CD4-positive, alpha-beta T cell (primary cell): ENCODE data around the gene RPS15. TPM values are rescaled to one million over a fixed set of nuclear protein-coding genes. Genes with fewer than 3 reads are reported as not detected.
"Not testable (repeated sequence)": the region's sequence is repeated elsewhere in the genome, so short reads cannot be mapped to it uniquely, and the experiment has no call there.

Experiments
- ATAC-seq: fragments of 200-7000 bp; cut with Tn5 transposase; one replicate; pipeline ENCODE4 v1.10.0; 2022; ENCODE audit warnings: mild to moderate bottlenecking; ENCODE audit not compliant: poor library complexity
- CTCF ChIA-PET: fragments of 350-600 bp; sonication (Branson Sonifier 250); formaldehyde crosslinking; loops from one replicate; lab custom pipeline; 2021; ENCODE audit warnings: antibody characterized with exemption, inconsistent platforms; lab: Charles Lee
- POLR2A ChIA-PET: fragments of 350-600 bp; sonication (Branson Sonifier 250); formaldehyde crosslinking; loops from one replicate; lab custom pipeline; 2021; ENCODE audit warnings: antibody characterized with exemption, inconsistent platforms; lab: Charles Lee
- DNase-seq, 14 experiments: peaks; one replicate each; pipeline ENCODE4 v3.0.0-alpha.2; 2013 to 2020; ENCODE audit warnings: mixed read lengths in 2 of 14
- H3K27ac ChIP-seq, 2 donors: one replicate each; pipeline versions ENCODE4 v1.5.1 to v1.7.0; 2013; ENCODE audit warnings: low read length in 2 of 2, low read depth in 1 of 2, mild to moderate bottlenecking in 1 of 2
- H3K27me3 ChIP-seq, 2 experiments: 1 replicate in 1 of 2; 2 replicates in 1 of 2; pipeline versions ENCODE4 v1.6.1 to v1.7.0; 2013; ENCODE audit warnings: low read length in 2 of 2, control low read depth in 1 of 2, mild to moderate bottlenecking in 1 of 2, moderate library complexity in 1 of 2; ENCODE audit not compliant: insufficient read depth in 2 of 2, control insufficient read depth in 1 of 2
- H3K36me3 ChIP-seq: one replicate; pipeline ENCODE4 v1.6.1; 2013; ENCODE audit warnings: low read length, control low read depth; ENCODE audit not compliant: insufficient read depth
- H3K4me1 ChIP-seq: one replicate; pipeline ENCODE4 v1.6.1; 2013; ENCODE audit warnings: low read length, control low read depth; ENCODE audit not compliant: insufficient read depth
- H3K4me3 ChIP-seq: one replicate; pipeline ENCODE4 v1.5.1; 2013; ENCODE audit warnings: mild to moderate bottlenecking, low read length, moderate library complexity
- H3K9me3 ChIP-seq, 2 experiments: 1 replicate in 1 of 2; 2 replicates in 1 of 2; pipeline versions ENCODE4 v1.6.1 to v1.7.0; 2013; ENCODE audit warnings: low read length in 2 of 2, mild to moderate bottlenecking in 2 of 2, control low read depth in 1 of 2, moderate library complexity in 1 of 2; ENCODE audit not compliant: control insufficient read depth in 1 of 2, insufficient read depth in 1 of 2
- H3K27ac Mint-ChIP-seq: one replicate; pipeline ENCODE4 v1.8.0; 2020; ENCODE audit warnings: mixed read lengths
- H3K27me3 Mint-ChIP-seq: one replicate; pipeline ENCODE4 v1.8.0; 2021; ENCODE audit warnings: mixed read lengths
- H3K36me3 Mint-ChIP-seq: one replicate; pipeline ENCODE4 v1.8.0; 2021; ENCODE audit warnings: low read depth, mixed read lengths
- H3K4me1 Mint-ChIP-seq: one replicate; pipeline ENCODE4 v1.8.0; 2021; ENCODE audit warnings: low read depth, mixed read lengths
- H3K4me3 Mint-ChIP-seq: one replicate; pipeline ENCODE4 v1.8.0; 2020; ENCODE audit warnings: mild to moderate bottlenecking, mixed read lengths
- H3K9me3 Mint-ChIP-seq: one replicate; pipeline ENCODE4 v1.8.0; 2020; ENCODE audit warnings: mixed read lengths
- CTCF ChIP-seq: fragments of 200-600 bp; IDR thresholded peaks from one replicate; pipeline ENCODE4 v1.8.0; 2022; ENCODE audit warnings: antibody characterized with exemption, mild to moderate bottlenecking
- intact Hi-C, 2 experiments: fragments of 100-400 bp; cut with DNase I in 1 of 2; cut with micrococcal nuclease in 1 of 2; formaldehyde crosslinking; loops; one replicate each; pipeline versions ENCODE4 v1.15.1 to v1.9.0; 2023 to 2025; cut with DNase I, micrococcal nuclease
- total RNA-seq, 174 experiments: library from RNA in 2 of 174; stranded (reverse) in 2 of 174; gene quantifications; one replicate each; pipeline ENCODE4 v1.2.3 and lab custom pipeline; 2021 to 2026

Gene RPS15
- total RNA-seq, 2 experiments from 2014 or later, result 2,193 to 2,200 TPM

DNA sequence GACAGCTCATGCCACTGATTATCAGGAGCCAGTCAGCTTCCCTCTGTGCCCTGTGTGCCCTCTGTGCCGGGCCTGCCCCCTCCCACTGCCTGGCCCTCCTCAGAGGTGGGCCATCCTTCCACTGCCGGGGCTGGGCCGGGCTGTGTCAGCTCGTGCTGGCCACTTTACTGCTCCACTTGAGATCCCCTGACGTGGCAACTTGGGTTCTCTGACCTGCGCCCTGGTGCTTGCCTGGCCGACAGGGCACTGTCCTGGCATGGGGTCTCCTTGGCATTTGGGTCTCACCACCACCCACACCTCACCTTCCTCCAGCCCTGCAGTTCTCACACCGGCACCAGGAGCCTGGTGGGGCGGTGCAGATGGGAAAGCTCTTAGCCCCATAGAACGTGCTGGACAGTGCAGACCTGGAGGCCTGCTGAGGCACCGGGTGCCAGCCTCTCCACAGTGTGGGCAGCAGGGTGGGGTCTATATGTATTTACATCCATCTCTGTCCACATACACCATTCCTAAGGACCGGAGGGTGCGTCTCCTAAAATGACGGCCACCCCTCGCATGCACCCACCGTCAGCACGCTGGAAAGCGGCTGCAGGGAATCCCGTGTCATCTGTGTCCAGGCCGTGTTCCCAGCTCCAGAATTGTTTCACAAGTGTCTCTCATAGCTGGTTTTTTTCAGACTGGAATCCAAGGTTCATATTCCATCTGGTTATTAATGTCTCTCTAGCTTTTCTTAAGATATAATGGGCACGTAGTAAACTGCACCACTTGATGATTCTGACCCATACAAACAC, 19.1 kb upstream of the RPS15 start:
- Histone ChIP-seq H3K27ac (no peak overlapping the region), H3K36me3 (peaks cover 75% of the 10 kb centered on the region), H3K4me1 (peaks cover 38% of the 10 kb centered on the region), H3K9me3 (no peaks in the 10 kb centered on the region), H3K27me3 (no peaks in the 10 kb centered on the region), H3K4me3 (no peak overlapping the region)
- ChIA-PET POLR2A (interaction anchor here (1.0 kb wide), 1 partner anchor 10 kb away, joined by 3 read pairs; no protein-coding TSS in a partner anchor), CTCF (no interaction called here)
- no peak for ATAC-seq
- no peak overlapping the region for H3K27ac Mint-ChIP-seq
- H3K27me3 Mint-ChIP-seq, result no peaks in the 10 kb centered on the region
- peaks cover 26% of the 10 kb centered on the region for H3K4me1 Mint-ChIP-seq
- DNase-seq, result no peak
- H3K4me3 Mint-ChIP-seq, result no peak overlapping the region
- intact Hi-C loops, result no loop called here
- no peak for TF ChIP-seq CTCF
- no peaks in the 10 kb centered on the region for H3K9me3 Mint-ChIP-seq
- H3K36me3 Mint-ChIP-seq, result peaks cover 72% of the 10 kb centered on the region

GRCh38 chr19:1420085-1420484, 18.1 kb upstream of the RPS15 start:
- DNase-seq, H3K27ac Mint-ChIP-seq, H3K4me3 Mint-ChIP-seq, H3K27me3 ChIP-seq, H3K4me3 ChIP-seq, H3K9me3 Mint-ChIP-seq, H3K27me3 Mint-ChIP-seq, ATAC-seq, H3K27ac ChIP-seq, intact Hi-C loops, POLR2A ChIA-PET, CTCF ChIA-PET, H3K9me3 ChIP-seq: not testable (repeated sequence)
- H3K4me1 ChIP-seq, result peaks cover 29% of the 10 kb centered on the region
- H3K36me3 ChIP-seq, result peaks cover 84% of the 10 kb centered on the region
- peaks cover 22% of the 10 kb centered on the region for H3K4me1 Mint-ChIP-seq
- H3K36me3 Mint-ChIP-seq, result peaks cover 76% of the 10 kb centered on the region

DNA sequence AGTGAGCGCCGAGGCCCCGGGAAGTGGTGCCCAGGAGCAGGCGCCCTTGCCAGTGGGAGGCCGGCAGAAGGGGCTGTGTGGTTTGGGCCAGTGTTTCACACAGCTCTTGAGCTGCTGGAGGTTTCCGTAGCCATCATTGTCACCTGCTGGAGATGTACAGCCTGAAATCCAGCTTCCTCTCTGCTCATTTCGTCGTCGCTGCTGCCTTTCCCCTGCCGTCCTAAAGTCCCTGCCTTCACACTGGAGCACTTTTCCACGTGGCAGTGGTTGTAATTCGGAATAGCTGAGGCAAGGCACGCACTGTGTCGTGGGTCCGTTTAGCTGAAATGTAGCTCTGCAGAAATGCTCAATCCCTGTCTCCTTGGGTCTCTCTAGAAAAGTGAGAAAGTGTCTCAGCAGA, 17.6 kb upstream of the RPS15 start:
- Mint-ChIP-seq H3K36me3 (peaks cover 76% of the 10 kb centered on the region), H3K4me3 (no peak overlapping the region), H3K9me3 (no peaks in the 10 kb centered on the region), H3K27ac (no peak overlapping the region), H3K27me3 (no peaks in the 10 kb centered on the region), H3K4me1 (peaks cover 17% of the 10 kb centered on the region)
- intact Hi-C loops, result no loop called here
- no peaks in the 10 kb centered on the region for H3K9me3 ChIP-seq
- H3K4me1 ChIP-seq, result peaks cover 24% of the 10 kb centered on the region
- H3K27ac ChIP-seq, result no peak overlapping the region
- ChIA-PET POLR2A (no interaction called here), CTCF (no interaction called here)
- no peaks in the 10 kb centered on the region for H3K27me3 ChIP-seq
- no peak overlapping the region for H3K4me3 ChIP-seq
- no peak for TF ChIP-seq CTCF
- peaks cover 89% of the 10 kb centered on the region for H3K36me3 ChIP-seq
- DNase-seq, result no peak
- ATAC-seq, result no peak
